Keratinocyte (primary cell): ENCODE results near the gene ZNF581. TPM values are rescaled to one million over a fixed set of nuclear protein-coding genes. Genes with fewer than 3 reads are reported as not detected.

ENCODE experiments used
- DNase-seq: peaks from one replicate; pipeline ENCODE4 v3.0.0-alpha.2; 2011; ENCODE audit warnings: low read depth, missing footprints, low spot score
- FAIRE-seq: peaks from 2 replicates; lab custom pipeline; 2011; peaks lifted over from hg19 to GRCh38; lab: Jason Lieb, UNC
- H2AFZ ChIP-seq: 2 replicates; pipeline ENCODE4 v1.6.0; 2012; ENCODE audit warnings: low read length, control low read depth, inconsistent platforms; ENCODE audit not compliant: control insufficient read depth
- H3K27ac ChIP-seq: 2 replicates; pipeline ENCODE4 v1.5.1; 2011; ENCODE audit warnings: low read length; ENCODE audit not compliant: control insufficient read depth, insufficient read depth
- H3K27me3 ChIP-seq: 3 replicates; pipeline ENCODE4 v1.6.0; 2011; ENCODE audit warnings: low read length; ENCODE audit not compliant: control insufficient read depth, insufficient read depth; ENCODE audit errors: extremely low read depth
- H3K36me3 ChIP-seq, 2 experiments: 2 replicates in 1 of 2; 3 replicates in 1 of 2; pipeline ENCODE4 v1.5.1; 2011; ENCODE audit warnings: low read length in 2 of 2, mild to moderate bottlenecking in 1 of 2; ENCODE audit not compliant: control insufficient read depth in 2 of 2, insufficient read depth in 2 of 2; ENCODE audit errors: extremely low read depth in 1 of 2
- H3K4me1 ChIP-seq: 3 replicates; pipeline ENCODE4 v1.5.1; 2011; ENCODE audit warnings: low read length; ENCODE audit not compliant: control insufficient read depth, insufficient read depth; ENCODE audit errors: extremely low read depth
- H3K4me2 ChIP-seq: 3 replicates; pipeline ENCODE4 v1.6.0; 2011; ENCODE audit warnings: low read depth, low read length; ENCODE audit not compliant: control insufficient read depth, insufficient read depth; ENCODE audit errors: extremely low read depth
- H3K4me3 ChIP-seq, 3 experiments: fragments of 200-600 bp in 1 of 3; sonication (generic) in 1 of 3; 2 replicates in 2 of 3; 3 replicates in 1 of 3; pipeline ENCODE4 v1.5.1; 2011 to 2016; ENCODE audit warnings: low read length in 3 of 3, mild to moderate bottlenecking in 3 of 3, control low read depth in 2 of 3, inconsistent platforms in 1 of 3, low read depth in 1 of 3, mixed read lengths in 1 of 3, mixed run types in 1 of 3, moderate library complexity in 1 of 3; ENCODE audit not compliant: control insufficient read depth in 2 of 3, insufficient read depth in 2 of 3; ENCODE audit errors: extremely low read depth in 1 of 3
- H3K79me2 ChIP-seq: 2 replicates; pipeline ENCODE4 v1.6.0; 2012; ENCODE audit warnings: low read length; ENCODE audit not compliant: control insufficient read depth, insufficient read depth
- H3K9ac ChIP-seq: 3 replicates; pipeline ENCODE4 v1.6.0; 2011; ENCODE audit warnings: low read length; ENCODE audit not compliant: control insufficient read depth, insufficient read depth; ENCODE audit errors: extremely low read depth
- H3K9me1 ChIP-seq: 3 replicates; pipeline ENCODE4 v1.6.0; 2011; ENCODE audit warnings: low read length; ENCODE audit not compliant: control insufficient read depth, insufficient read depth; ENCODE audit errors: extremely low read depth
- H3K9me3 ChIP-seq: 2 replicates; pipeline ENCODE4 v1.5.1; 2012; ENCODE audit warnings: low read depth, low read length; ENCODE audit not compliant: control insufficient read depth
- H4K20me1 ChIP-seq: 3 replicates; pipeline ENCODE4 v1.6.0; 2011; ENCODE audit warnings: low read length; ENCODE audit not compliant: control insufficient read depth, insufficient read depth; ENCODE audit errors: extremely low read depth
- CTCF ChIP-seq, 3 experiments: IDR thresholded peaks in 1 of 3; conservative IDR thresholded peaks in 1 of 3; optimal IDR thresholded peaks in 1 of 3; 2 replicates in 2 of 3; 3 replicates in 1 of 3; pipeline versions ENCODE3 to v1.5.1; 2011; ENCODE audit warnings: low read length in 3 of 3, mild to moderate bottlenecking in 3 of 3, moderate library complexity in 2 of 3, control low read depth in 1 of 3, inconsistent platforms in 1 of 3; ENCODE audit not compliant: insufficient read depth in 2 of 3; ENCODE audit errors: extremely low read depth in 1 of 3
- EZH2 ChIP-seq: IDR thresholded peaks from one replicate; pipeline ENCODE4 v1.6.1; 2012; ENCODE audit warnings: inconsistent platforms, mild to moderate bottlenecking, low read length, moderate library complexity
- dilution Hi-C: fragments of 300-500 bp; cut with MboI; formaldehyde crosslinking; loops from one replicate; pipeline ENCODE4 v1.7.0; 2020; ENCODE audit warnings: low sequenced_read_pairs; ENCODE audit not compliant: extremely low pct_ligation_motif_present
- polyA plus RNA-seq, 5 experiments: library from polyadenylated mRNA; depleted of rRNA in 3 of 5; stranded (reverse) in 3 of 5; stranded (forward) in 1 of 5; unstranded in 1 of 5; fragments of >200 nt; gene quantifications; 1 replicate in 1 of 5; 2 replicates in 3 of 5; 3 replicates in 1 of 5; pipeline versions ENCODE4 v1.2.1 to v1.2.3, GENCODE V29; 2011 to 2012; ENCODE audit warnings: missing spikeins in 2 of 5, low read depth in 1 of 5, low replicate concordance in 1 of 5

Gene ZNF581
- polyA plus RNA-seq, 1 donor (not counting 4 experiments of a cell fraction or from before 2014, with no cell fraction given): 14.8 TPM

GRCh38 chr19:55606817-55607216, 36.6 kb upstream of the ZNF581 start:
- no peak overlapping the region for H2AFZ ChIP-seq
- no peak for TF ChIP-seq EZH2
- TF ChIP-seq CTCF (optimal IDR thresholded peaks at IDR 0.05 in 1 of 3, IDR thresholded peaks at IDR 0.05 in 1 of 3, conservative IDR thresholded peaks at IDR 0.05 in 1 of 3; ENCODE audit: extremely low read depth in 1 of 3, insufficient read depth in 2 of 3, low read length in 3 of 3): no peak
- FAIRE-seq (no peak), DNase-seq (no peak)
- H3K9me1 ChIP-seq: no peaks in the 10 kb centered on the region
- peak overlapping the region; percentile 61 to 73 (median 72) for H3K4me3 ChIP-seq
- peaks cover 11 to 14% of the 10 kb centered on the region in 2 experiments for H3K36me3 ChIP-seq
- H4K20me1 ChIP-seq: no peaks in the 10 kb centered on the region
- no peaks in the 10 kb centered on the region for H3K9me3 ChIP-seq
- peaks cover 52% of the 10 kb centered on the region for H3K79me2 ChIP-seq
- dilution Hi-C loops: no loop called here
- H3K27me3 ChIP-seq: no peaks in the 10 kb centered on the region
- peak overlapping the region; percentile 45 for H3K27ac ChIP-seq
- H3K9ac ChIP-seq: peak overlapping the region; percentile 84
- peaks cover 14% of the 10 kb centered on the region for H3K4me1 ChIP-seq
- H3K4me2 ChIP-seq: peak overlapping the region; percentile 80

GRCh38 chr19:55609326-55609725, 34.1 kb upstream of the ZNF581 start:
- FAIRE-seq (no peak), DNase-seq (no peak)
- no peak overlapping the region for H3K4me3 ChIP-seq
- no peaks in the 10 kb centered on the region for H3K9me1 ChIP-seq
- H3K27me3 ChIP-seq: no peaks in the 10 kb centered on the region
- H3K9me3 ChIP-seq: no peaks in the 10 kb centered on the region
- H4K20me1 ChIP-seq: no peaks in the 10 kb centered on the region
- dilution Hi-C loops: no loop called here
- H2AFZ ChIP-seq: no peak overlapping the region
- H3K27ac ChIP-seq: no peak overlapping the region
- no peak overlapping the region for H3K4me2 ChIP-seq
- no peak for TF ChIP-seq EZH2
- TF ChIP-seq CTCF (optimal IDR thresholded peaks at IDR 0.05 in 1 of 3, IDR thresholded peaks at IDR 0.05 in 1 of 3, conservative IDR thresholded peaks at IDR 0.05 in 1 of 3; ENCODE audit: extremely low read depth in 1 of 3, insufficient read depth in 2 of 3, low read length in 3 of 3): no peak
- H3K79me2 ChIP-seq: peaks cover 57% of the 10 kb centered on the region
- H3K9ac ChIP-seq: no peak overlapping the region
- H3K4me1 ChIP-seq: peaks cover 14% of the 10 kb centered on the region
- H3K36me3 ChIP-seq: peaks cover 11 to 14% of the 10 kb centered on the region in 2 experiments
